ENCODE data around the gene DENND1B.

The DENND1B gene

GRCh38 chr1:197800379-197801110 is 25.3 kb upstream of the DENND1B start:
- Histone ChIP-seq H3K4me1 (ENCODE audit: control insufficient read depth, insufficient read depth, low read length) (no peaks in the 10 kb centered on the region), H3K27ac (ENCODE audit: extremely low read depth, low read depth, low read length) (no peak overlapping the region), H3K4me3 (ENCODE audit: low read depth, low read length) (no peak overlapping the region), H3K9me3 (ENCODE audit: control insufficient read depth, insufficient read depth, low read depth, low read length) (no peaks in the 10 kb centered on the region), H3K36me3 (ENCODE audit: control insufficient read depth in 2 of 2, insufficient read depth in 1 of 2, low read length in 2 of 2) (no peaks in the 10 kb centered on the region)
- CTCF ChIA-PET, result no interaction called here
- TF ChIP-seq ZNF311 (tag by site-specific recombination; IDR thresholded peaks at IDR 0.05; ENCODE audit: borderline replicate concordance) (no peak), ZFP69B (tag by site-specific recombination; IDR thresholded peaks at IDR 0.05) (no peak), GLIS1 (tag by site-specific recombination; IDR thresholded peaks at IDR 0.05) (no peak), ZNF473 (tag by site-specific recombination; IDR thresholded peaks at IDR 0.05) (no peak), ZNF174 (tag by site-specific recombination; IDR thresholded peaks at IDR 0.05) (no peak), ZNF157 (tag by site-specific recombination; IDR thresholded peaks at IDR 0.05) (no peak), ZNF600 (tag by site-specific recombination; IDR thresholded peaks at IDR 0.05) (no peak), SP3 (tag by site-specific recombination; IDR thresholded peaks at IDR 0.05) (no peak), ZIC2 (tag by site-specific recombination; IDR thresholded peaks at IDR 0.05) (no peak), ZNF404 (tag by site-specific recombination; IDR thresholded peaks at IDR 0.05) (no peak), ZSCAN4 (tag by site-specific recombination; IDR thresholded peaks at IDR 0.05) (no peak), KLF17 (tag by site-specific recombination; IDR thresholded peaks at IDR 0.05) (no peak), ZNF140 (tag by site-specific recombination; IDR thresholded peaks at IDR 0.05) (no peak), ZNF791 (tag by site-specific recombination; IDR thresholded peaks at IDR 0.05) (no peak), ZNF398 (tag by site-specific recombination; IDR thresholded peaks at IDR 0.05) (no peak), SP7 (tag by site-specific recombination; IDR thresholded peaks at IDR 0.05) (no peak), SETDB1 (IDR thresholded peaks at IDR 0.05; ENCODE audit: insufficient read length, low read length) (no peak), ZNF585B (tag by site-specific recombination; IDR thresholded peaks at IDR 0.05) (no peak), PRDM2 (tag by site-specific recombination; IDR thresholded peaks at IDR 0.05; ENCODE audit: borderline replicate concordance) (no peak)
- POLR2A ChIA-PET, result no interaction called here
